GM18909 (cell line): ENCODE data around the gene PAX2.
A peak's percentile ranks its signal among the peaks of the same experiment; 100 is the strongest.

Experiments used
- ATAC-seq: cut with Tn5 transposase; IDR thresholded peaks from one replicate; pipeline ENCODE4 v1.9.1; 2021; ENCODE audit warnings: mild to moderate bottlenecking; ENCODE audit not compliant: unreplicated experiment, poor library complexity

Gene PAX2

GRCh38 chr10:100723770-100724530 lies 21.4 kb upstream of the PAX2 start:
- no peak for ATAC-seq

- ATAC-seq: no peak
These were observed 20.8 kb upstream of the PAX2 start for GRCh38 chr10:100724531-100725027.

DNA sequence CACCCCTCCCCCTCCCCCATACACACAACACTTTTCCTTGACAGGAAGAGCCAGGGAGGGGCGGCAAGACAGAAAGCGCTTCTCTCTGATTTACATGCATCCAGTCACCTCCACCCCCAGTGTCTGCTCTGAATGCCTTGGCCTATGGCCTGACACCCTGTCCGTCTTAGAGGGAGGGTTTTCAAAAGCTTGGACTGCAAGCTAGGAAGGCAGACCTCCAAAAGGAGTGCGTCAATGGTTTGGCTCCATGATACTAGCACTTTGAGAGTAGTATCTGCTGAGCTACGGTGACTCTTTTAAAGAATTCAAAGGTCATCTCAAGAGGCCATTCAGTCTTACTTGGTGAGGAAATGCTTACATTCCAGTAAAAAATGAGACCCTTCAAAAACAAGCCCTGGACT lies 20.3 kb upstream of the PAX2 start:
- ATAC-seq: no peak

DNA sequence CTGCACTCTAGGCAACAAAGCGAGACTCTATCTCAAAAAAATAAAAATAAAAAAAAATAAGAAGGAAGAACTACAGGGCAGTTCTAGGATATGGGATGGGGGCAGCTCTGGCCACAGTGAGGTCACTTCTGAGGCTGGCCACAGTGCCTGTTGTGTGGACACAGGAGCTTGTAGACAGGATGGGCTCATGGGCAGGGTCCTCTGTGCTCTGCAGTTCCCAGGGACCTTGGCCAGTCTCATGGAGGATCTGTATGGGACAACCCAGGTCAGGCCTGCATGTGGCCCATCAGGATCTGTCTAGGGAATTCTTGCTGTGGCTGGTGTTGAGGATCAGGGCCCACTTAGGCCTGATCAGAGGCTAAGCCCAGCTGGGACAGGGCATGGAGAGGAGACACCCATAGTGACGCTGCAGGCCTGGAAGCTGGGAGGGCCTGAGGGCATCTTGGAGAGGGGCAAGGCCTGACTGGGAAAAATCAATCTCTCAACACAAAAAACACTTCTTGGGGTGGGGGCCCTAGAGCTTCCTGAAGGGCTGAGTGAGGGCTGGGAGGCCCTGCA lies 19.4 kb upstream of the PAX2 start:
- no peak for ATAC-seq

DNA sequence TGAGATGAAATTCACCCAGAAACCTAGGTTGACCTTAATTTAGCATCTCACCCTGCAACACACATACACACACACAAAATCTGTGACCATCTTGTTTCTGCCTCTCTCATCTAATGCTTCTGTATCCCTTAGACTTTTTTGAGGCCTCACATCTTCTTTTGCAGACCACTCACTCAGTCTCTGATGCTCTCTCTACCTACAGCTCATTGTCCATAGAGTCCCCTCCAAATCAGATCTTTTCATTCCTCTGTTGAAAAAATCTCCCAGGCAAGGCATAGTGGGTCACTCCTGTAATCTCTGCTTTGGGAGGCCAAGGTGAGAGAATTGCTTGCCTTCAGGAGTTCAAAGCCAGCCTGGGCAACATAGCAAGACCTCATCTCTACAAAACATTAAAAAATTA lies 17.6 kb upstream of the PAX2 start:
- ATAC-seq: no peak

DNA sequence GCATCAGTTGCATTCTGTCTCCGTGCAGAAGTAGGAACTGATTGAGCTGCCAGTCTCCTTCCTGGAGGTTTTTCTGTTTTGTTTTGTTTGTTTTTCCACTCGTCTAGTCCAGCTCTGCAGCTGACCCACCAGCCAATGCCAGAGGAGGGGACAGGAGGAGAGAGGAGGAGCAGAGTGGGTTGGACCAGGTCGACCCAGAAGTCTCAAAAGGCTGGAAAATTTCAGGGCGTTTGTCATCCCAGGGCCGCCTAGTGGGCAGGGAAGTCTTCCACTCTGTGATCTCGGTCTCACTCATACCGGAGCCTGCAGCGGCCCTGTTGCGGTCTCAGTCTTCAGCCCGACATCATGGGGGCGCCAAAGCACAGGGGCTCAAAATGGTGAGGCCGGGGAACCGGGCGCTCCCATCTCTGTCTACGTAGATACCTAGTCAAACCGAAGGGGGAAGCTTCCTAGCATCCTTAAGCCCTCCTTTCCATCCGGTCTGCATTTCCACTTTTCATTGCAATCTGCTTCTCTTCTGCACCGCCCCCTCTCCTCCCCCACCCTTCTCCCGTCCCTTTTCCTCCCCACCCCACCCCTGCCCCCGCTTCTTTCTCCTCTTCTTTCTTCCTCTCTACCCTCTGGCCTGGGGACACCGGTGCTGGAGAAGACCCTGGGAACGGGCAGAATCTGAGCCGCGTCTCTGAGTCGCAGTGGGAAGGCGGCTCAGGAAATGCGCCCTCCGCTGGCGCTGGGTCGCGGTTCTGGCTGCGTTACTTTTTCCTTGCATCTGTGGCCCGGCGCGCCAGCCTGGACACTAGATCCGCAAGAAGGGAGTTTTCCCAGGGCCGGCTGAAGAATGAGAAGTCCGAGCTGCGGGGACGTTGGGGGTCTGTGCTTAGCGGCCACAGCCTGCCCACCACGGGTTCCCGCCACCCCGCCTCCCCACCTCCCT lies 16.2 kb upstream of the PAX2 start:
- no peak for ATAC-seq

DNA sequence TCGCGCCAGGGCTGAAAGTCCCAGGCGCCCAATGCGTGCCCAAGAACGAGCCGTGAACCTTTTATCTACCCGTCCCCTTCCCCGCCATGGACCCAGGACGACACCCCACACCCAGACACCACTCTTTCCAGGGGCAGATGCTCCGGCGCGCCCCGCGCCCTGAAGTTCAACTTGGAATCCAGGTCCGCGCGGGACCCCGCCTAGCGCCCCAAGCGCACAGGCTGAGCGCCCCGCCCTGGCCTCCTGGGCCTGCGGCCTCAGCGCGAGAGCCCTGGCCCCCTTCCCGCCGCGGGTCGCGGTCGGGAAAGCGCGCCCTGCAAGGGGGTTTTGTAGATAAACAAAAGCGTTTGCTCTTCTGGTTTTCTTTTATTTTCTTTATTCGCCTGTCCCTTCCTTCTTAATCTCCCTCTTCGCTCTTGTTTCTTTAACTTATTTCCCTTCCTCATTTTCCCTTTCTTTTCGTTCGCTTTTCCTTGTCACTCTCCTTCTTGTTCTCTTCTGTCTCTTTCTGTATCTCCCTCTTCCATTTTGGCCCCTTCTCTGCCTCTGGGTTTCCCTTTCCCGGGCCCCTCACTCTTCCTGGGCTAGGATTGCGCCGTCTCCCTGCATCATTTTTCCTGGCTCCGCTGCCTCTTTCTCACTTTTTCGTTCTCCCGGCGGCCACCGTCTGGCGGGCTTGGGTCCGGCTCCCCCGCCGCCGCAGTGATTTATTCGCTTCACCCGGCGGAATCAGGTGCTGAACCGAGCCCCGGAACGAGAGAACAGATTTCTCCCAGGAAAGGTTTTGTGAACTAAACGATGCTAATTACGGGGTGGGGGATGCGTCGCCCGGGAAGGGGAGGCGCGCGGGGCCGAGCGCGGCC lies 15.3 kb upstream of the PAX2 start:
- ATAC-seq: no peak

DNA sequence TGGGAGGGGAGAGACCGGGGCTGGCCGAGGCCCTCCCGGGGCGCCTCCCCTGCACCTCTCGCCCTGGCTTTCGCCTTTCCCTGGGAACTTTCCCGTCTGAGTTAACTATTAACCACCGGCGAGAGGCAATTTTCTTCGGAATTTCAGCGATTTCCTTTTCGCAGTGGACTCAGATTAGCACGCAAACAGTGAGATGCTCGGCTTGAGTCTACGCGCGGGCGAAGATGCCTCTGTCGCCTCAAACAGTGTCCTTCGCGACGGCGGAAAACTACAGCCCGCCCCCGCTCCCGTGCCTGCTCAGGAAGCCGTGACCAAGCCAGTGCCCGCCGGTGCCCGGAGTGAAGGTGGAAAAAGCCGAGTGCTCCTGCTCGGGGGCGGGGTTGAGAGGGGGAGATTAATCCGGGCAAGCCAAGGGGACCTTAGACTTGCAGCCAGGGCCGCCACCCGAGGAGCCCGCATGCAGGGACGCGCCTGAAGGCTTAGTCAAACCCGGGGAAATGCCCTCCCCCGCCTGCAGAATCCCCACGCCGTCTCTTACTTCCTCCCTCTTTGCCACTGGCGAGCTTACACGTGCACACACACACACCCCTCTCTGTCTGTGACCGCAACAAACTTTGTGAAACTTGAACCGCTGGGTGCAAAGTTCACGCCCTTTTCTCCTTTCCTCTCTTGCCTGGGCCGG lies 14.5 kb upstream of the PAX2 start:
- ATAC-seq: peak; percentile 75

- peak; percentile 8 for ATAC-seq
These were observed 13.8 kb upstream of the PAX2 start for GRCh38 chr10:100731407-100732240.

- no peak for ATAC-seq
These were observed 13.2 kb upstream of the PAX2 start for GRCh38 chr10:100732241-100732596.

DNA sequence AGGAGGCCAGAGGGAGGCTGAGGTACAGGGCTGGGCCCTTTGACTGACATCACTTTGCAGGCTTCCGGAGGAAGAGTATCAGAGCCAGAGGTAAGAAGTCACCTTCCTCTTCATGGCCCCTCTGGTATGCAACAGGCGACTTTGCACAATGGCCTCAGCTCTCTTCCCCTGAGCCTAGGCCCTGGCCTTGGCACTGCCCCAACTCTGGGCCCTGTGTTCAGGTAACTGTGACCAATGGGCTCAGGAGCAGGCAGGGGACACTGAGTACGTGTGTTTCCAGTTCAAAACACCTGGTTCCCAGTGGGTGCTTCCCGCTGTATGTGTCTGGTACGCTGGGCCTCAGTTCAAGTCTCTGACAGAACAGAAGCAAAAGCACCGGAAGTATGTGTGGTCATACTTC lies 12.1 kb upstream of the PAX2 start:
- ATAC-seq: no peak

DNA sequence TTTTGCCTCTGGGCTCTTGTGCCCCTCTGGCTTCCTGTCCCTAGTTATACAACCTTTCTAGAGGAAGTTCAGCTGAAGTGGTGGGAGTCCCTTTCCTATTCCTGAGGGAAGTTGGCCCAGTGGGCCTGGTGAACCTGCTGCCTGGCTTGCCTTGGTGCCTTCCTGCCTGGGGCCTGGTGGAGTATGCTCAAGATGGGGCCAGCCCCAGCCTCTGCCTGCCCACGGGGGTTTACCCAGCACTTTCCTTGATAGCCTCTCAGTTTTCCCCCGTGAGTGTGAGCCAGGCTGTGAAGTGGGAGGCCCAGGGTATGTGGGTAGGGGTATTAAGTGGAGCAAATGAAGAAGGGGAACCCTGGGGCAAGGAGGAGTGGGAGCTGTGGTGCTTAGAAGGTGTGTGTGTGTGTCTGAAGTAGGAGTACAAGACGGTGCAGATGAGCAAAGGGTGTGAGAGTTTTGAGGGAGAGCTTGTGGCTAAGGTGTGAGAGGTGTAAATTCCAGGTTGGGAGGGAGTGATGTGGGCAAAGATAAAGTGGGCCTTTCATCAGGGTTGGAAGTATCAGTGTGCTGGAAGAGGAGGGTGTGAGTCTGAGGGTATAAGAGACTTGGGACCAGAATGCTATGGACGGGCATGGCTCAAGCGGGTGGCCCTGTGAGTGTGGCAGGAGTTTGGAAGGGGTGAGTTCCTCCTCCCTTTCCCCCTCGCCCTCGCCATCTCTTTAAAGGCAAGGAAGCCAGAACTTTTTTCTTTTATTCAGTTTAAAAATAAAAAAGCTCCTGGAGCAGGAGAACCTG lies 10.9 kb upstream of the PAX2 start:
- ATAC-seq: no peak

- ATAC-seq: no peak
These were observed 10.4 kb upstream of the PAX2 start for GRCh38 chr10:100735087-100735336.

GRCh38 chr10:100735337-100736143 lies 9.8 kb upstream of the PAX2 start:
- ATAC-seq: no peak

- no peak for ATAC-seq
These were observed 9.1 kb upstream of the PAX2 start for GRCh38 chr10:100736144-100736808.

GRCh38 chr10:100736809-100737354 lies 8.5 kb upstream of the PAX2 start:
- no peak for ATAC-seq
